Measurements from ENCODE around the gene GDAP2. TPM values are rescaled to one million over a fixed set of nuclear protein-coding genes. Genes with fewer than 3 reads are reported as not detected.

The GDAP2 gene
- total and polyA plus RNA-seq, 2 donors (not counting 3 experiments of a cell fraction or from before 2014, with no cell fraction given) = 4.5 to 21.5 TPM

DNA sequence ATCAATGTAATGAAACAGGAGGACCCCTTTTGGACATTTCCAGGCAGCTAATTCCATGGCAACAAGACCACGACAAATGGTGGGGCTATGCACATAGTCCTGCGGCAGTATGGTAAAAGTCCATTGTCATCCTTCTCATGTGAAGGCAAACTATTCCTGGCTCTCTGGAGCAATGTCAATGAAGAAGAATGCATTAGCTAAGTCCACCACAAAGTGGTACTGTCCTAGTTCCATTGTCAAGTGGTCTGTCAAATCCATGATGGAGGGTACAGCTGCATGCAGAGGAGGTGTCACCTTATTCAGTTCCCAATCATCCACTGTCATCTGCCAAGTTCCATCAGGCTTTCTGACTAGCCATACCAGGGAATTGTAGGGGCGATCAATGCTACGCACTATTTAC is 110.1 kb downstream of the GDAP2 start:
- FAIRE-seq (no peak), DNase-seq (ENCODE audit: low read depth, low spot score) (no peak)
- H3K27me3 ChIP-seq (ENCODE audit: control insufficient read depth in 2 of 2, insufficient read depth in 2 of 2, low read length in 2 of 2) = no peaks in the 10 kb centered on the region
- dilution Hi-C loops (cut with MboI; ENCODE audit: extremely low pct_ligation_motif_present, low sequenced_read_pairs) (no loop called here), intact Hi-C loops (cut with micrococcal nuclease) (no loop called here)
- no peak overlapping the region for H3K9ac ChIP-seq (replicated peaks; ENCODE audit: extremely low read depth, insufficient read depth, low read length)
- H3K4me3 ChIP-seq (replicated peaks in 1 of 3; ENCODE audit: insufficient read depth in 1 of 3, low read depth in 1 of 3, low read length in 3 of 3) = no peak overlapping the region
- H3K27ac ChIP-seq (ENCODE audit: insufficient read depth, low read depth, low read length) = no peak overlapping the region
- no peaks in the 10 kb centered on the region for H3K9me3 ChIP-seq (replicated peaks; ENCODE audit: control insufficient read depth, insufficient read depth, low read length)
- no TSS peak for BruUV-seq (replicated peaks)
- H3K36me3 ChIP-seq (ENCODE audit: control insufficient read depth in 2 of 2, extremely low read depth in 1 of 2, insufficient read depth in 2 of 2, low read length in 2 of 2) = no peaks in the 10 kb centered on the region
- H3K4me1 ChIP-seq (ENCODE audit: control insufficient read depth, extremely low read depth, insufficient read depth, low read length) = peaks cover 24% of the 10 kb centered on the region
- TF ChIP-seq FOS (IDR thresholded peaks at IDR 0.05; ENCODE audit: borderline replicate concordance, insufficient read depth, low read length) (no peak), GATA2 (IDR thresholded peaks at IDR 0.05; ENCODE audit: insufficient read depth, insufficient read length, low read depth, low read length) (no peak), MYC (IDR thresholded peaks at IDR 0.05; ENCODE audit: low read depth, low read length) (no peak), JUN (IDR thresholded peaks at IDR 0.05; ENCODE audit: borderline replicate concordance, insufficient read depth, insufficient read length, low read depth) (no peak), POLR2AphosphoS5 (IDR thresholded peaks at IDR 0.05; ENCODE audit: insufficient read depth, low read depth, low read length) (no peak), EZH2 (IDR thresholded peaks at IDR 0.05; ENCODE audit: borderline replicate concordance, low read depth, low read length, severe bottlenecking) (no peak), CTCF (IDR thresholded peaks at IDR 0.05; ENCODE audit: extremely low read depth in 1 of 2, insufficient read depth in 1 of 2, low read depth in 1 of 2, low read length in 2 of 2) (no peak), POLR2A (IDR thresholded peaks at IDR 0.05; ENCODE audit: low read depth, low read length) (no peak)
- TF ChIP-seq, protein P1, sequence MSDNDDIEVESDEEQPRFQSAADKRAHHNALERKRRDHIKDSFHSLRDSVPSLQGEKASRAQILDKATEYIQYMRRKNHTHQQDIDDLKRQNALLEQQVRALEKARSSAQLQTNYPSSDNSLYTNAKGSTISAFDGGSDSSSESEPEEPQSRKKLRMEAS (IDR thresholded peaks at IDR 0.05; ENCODE audit: insufficient read depth, insufficient read length) = no peak
- H3K4me2 ChIP-seq (ENCODE audit: insufficient read depth, low read length) = no peak overlapping the region
- ChIA-PET CTCF (interaction anchor here (1.8 kb wide), 1 partner anchor 77 kb away, joined by 12 read pairs; no protein-coding TSS in a partner anchor), POLR2A (no interaction called here)
- no peak overlapping the region for H2AFZ ChIP-seq (ENCODE audit: low read depth, low read length)
- H4K20me1 ChIP-seq (replicated peaks; ENCODE audit: control insufficient read depth, extremely low read depth, insufficient read depth, low read length) = no peaks in the 10 kb centered on the region
- no peaks in the 10 kb centered on the region for H3K9me1 ChIP-seq (replicated peaks; ENCODE audit: control insufficient read depth, extremely low read depth, insufficient read depth, low read length)
- H3K79me2 ChIP-seq (ENCODE audit: control insufficient read depth, insufficient read depth, low read length) = no peaks in the 10 kb centered on the region

Data from endothelial cell of umbilical vein (primary cell).